ENCODE results near the gene ZNF189. TPM values are rescaled to one million over a fixed set of nuclear protein-coding genes. Genes with fewer than 3 reads are reported as not detected.

The ZNF189 gene
- total RNA-seq, 1 donor from 2014 or later: 18.8 TPM

- no peak for DNase-seq
- H3K4me1 ChIP-seq: peaks cover 18% of the 10 kb centered on the region
- intact Hi-C loops (cut with micrococcal nuclease): no loop called here
- H3K27me3 ChIP-seq (ENCODE audit: low read depth): no peaks in the 10 kb centered on the region
- no peak overlapping the region for H3K27ac ChIP-seq (replicated peaks)
- no peak overlapping the region for H3K4me3 ChIP-seq
- TF ChIP-seq CTCF (IDR thresholded peaks at IDR 0.05; ENCODE audit: borderline replicate concordance): no peak
- H3K36me3 ChIP-seq: no peaks in the 10 kb centered on the region
- H3K9me3 ChIP-seq (replicated peaks): no peaks in the 10 kb centered on the region
Measured at GRCh38 chr9:101450931-101451330, 52.3 kb downstream of the ZNF189 start.

GRCh38 chr9:101451498-101451897 is 52.8 kb downstream of the ZNF189 start:
- no peak overlapping the region for H3K27ac ChIP-seq (replicated peaks)
- DNase-seq: no peak
- no peaks in the 10 kb centered on the region for H3K9me3 ChIP-seq (replicated peaks)
- peaks cover 18% of the 10 kb centered on the region for H3K4me1 ChIP-seq
- no peak for TF ChIP-seq CTCF (IDR thresholded peaks at IDR 0.05; ENCODE audit: borderline replicate concordance)
- intact Hi-C loops (cut with micrococcal nuclease): no loop called here
- H3K4me3 ChIP-seq: no peak overlapping the region
- H3K27me3 ChIP-seq (ENCODE audit: low read depth): no peaks in the 10 kb centered on the region
- no peaks in the 10 kb centered on the region for H3K36me3 ChIP-seq

GRCh38 chr9:101453776-101454570 is 55.3 kb downstream of the ZNF189 start:
- no peak overlapping the region for H3K4me3 ChIP-seq
- no peak for TF ChIP-seq CTCF (IDR thresholded peaks at IDR 0.05; ENCODE audit: borderline replicate concordance)
- H3K27me3 ChIP-seq (ENCODE audit: low read depth): no peaks in the 10 kb centered on the region
- no peak for DNase-seq
- peaks cover 11% of the 10 kb centered on the region for H3K4me1 ChIP-seq
- H3K27ac ChIP-seq (replicated peaks): no peak overlapping the region
- no peaks in the 10 kb centered on the region for H3K36me3 ChIP-seq
- intact Hi-C loops (cut with micrococcal nuclease): no loop called here
- H3K9me3 ChIP-seq (replicated peaks): no peaks in the 10 kb centered on the region

GRCh38 chr9:101455656-101456240 is 57.1 kb downstream of the ZNF189 start:
- H3K4me1 ChIP-seq: peaks cover 3% of the 10 kb centered on the region
- no peak for TF ChIP-seq CTCF (IDR thresholded peaks at IDR 0.05; ENCODE audit: borderline replicate concordance)
- H3K9me3 ChIP-seq (replicated peaks): no peaks in the 10 kb centered on the region
- no peaks in the 10 kb centered on the region for H3K27me3 ChIP-seq (ENCODE audit: low read depth)
- H3K27ac ChIP-seq (replicated peaks): no peak overlapping the region
- H3K4me3 ChIP-seq: no peak overlapping the region
- no peaks in the 10 kb centered on the region for H3K36me3 ChIP-seq
- DNase-seq: no peak
- intact Hi-C loops (cut with micrococcal nuclease): loop anchor here (5.0 kb wide), 1 partner anchor 77 kb away; the partner anchor contains the start of gene RNF20

GRCh38 chr9:101457003-101457402 is 58.4 kb downstream of the ZNF189 start:
- Histone ChIP-seq H3K4me1 (no peaks in the 10 kb centered on the region), H3K36me3 (no peaks in the 10 kb centered on the region), H3K27me3 (ENCODE audit: low read depth) (no peaks in the 10 kb centered on the region), H3K4me3 (no peak overlapping the region), H3K27ac (replicated peaks) (no peak overlapping the region), H3K9me3 (replicated peaks) (no peaks in the 10 kb centered on the region)
- DNase-seq: no peak
- intact Hi-C loops (cut with micrococcal nuclease): loop anchor here (5.0 kb wide), 1 partner anchor 75 kb away; the partner anchor contains the start of gene RNF20
- peak; percentile 45 for TF ChIP-seq CTCF (IDR thresholded peaks at IDR 0.05; ENCODE audit: borderline replicate concordance)
